H1 (cell line): Measurements from ENCODE around the gene MAPT.

ENCODE experiments used
- ATF3 ChIP-seq: IDR thresholded peaks from 2 replicates; pipeline ENCODE4 v1.6.1; 2011; ENCODE audit warnings: low read depth, mild to moderate bottlenecking, low read length; ENCODE audit not compliant: insufficient read depth
- CTCF ChIP-seq, 3 experiments: IDR thresholded peaks; 1 replicate in 2 of 3; 2 replicates in 1 of 3; pipeline versions ENCODE4 v1.5.1 to v1.6.1; 2011; ENCODE audit warnings: low read length in 3 of 3, mild to moderate bottlenecking in 3 of 3, inconsistent platforms in 2 of 3, low read depth in 1 of 3, moderate library complexity in 1 of 3; ENCODE audit not compliant: insufficient read depth in 1 of 3; ENCODE audit errors: control extremely low read depth in 1 of 3
- GABPA ChIP-seq: IDR thresholded peaks from 2 replicates; pipeline ENCODE4 v1.6.1; 2011; ENCODE audit warnings: mild to moderate bottlenecking, low read length, moderate library complexity, borderline replicate concordance; ENCODE audit not compliant: insufficient read depth
- JUND ChIP-seq: IDR thresholded peaks from 2 replicates; pipeline ENCODE4 v1.6.1; 2011; ENCODE audit warnings: mild to moderate bottlenecking, improper control_type of control experiment, low read length
- MAFK ChIP-seq: IDR thresholded peaks from 2 replicates; pipeline ENCODE4 v1.6.1; 2012; ENCODE audit warnings: low read depth, mild to moderate bottlenecking, improper control_type of control experiment, low read length
- POLR2AphosphoS5 ChIP-seq: IDR thresholded peaks from 2 replicates; pipeline ENCODE4 v1.6.1; 2011; ENCODE audit warnings: low read depth, low read length
- RAD21 ChIP-seq, 2 experiments: IDR thresholded peaks in 1 of 2; conservative IDR thresholded peaks in 1 of 2; 2 replicates each; pipeline ENCODE4 v1.6.1; 2011; ENCODE audit warnings: low read depth in 2 of 2, low read length in 2 of 2, improper control_type of control experiment in 1 of 2, inconsistent platforms in 1 of 2, mild to moderate bottlenecking in 1 of 2, moderate library complexity in 1 of 2
- SP1 ChIP-seq: IDR thresholded peaks from 2 replicates; pipeline ENCODE4 v1.6.1; 2011; ENCODE audit warnings: low read depth, low read length
- TAF1 ChIP-seq: IDR thresholded peaks from 2 replicates; pipeline ENCODE4 v1.6.1; 2011; ENCODE audit warnings: mild to moderate bottlenecking, low read depth, low read length
- TBP ChIP-seq: IDR thresholded peaks from 2 replicates; pipeline ENCODE4 v1.6.1; 2011; ENCODE audit warnings: low read depth, low read length, improper control_type of control experiment
- USF2 ChIP-seq: IDR thresholded peaks from 2 replicates; pipeline ENCODE4 v1.6.1; 2011; ENCODE audit warnings: low read length, improper control_type of control experiment
- ZNF274 ChIP-seq: IDR thresholded peaks from 2 replicates; pipeline ENCODE4 v1.7.0; 2012; ENCODE audit warnings: low read length, borderline replicate concordance; ENCODE audit errors: extremely low read depth

- no peak for TF ChIP-seq CTCF (IDR thresholded peaks at IDR 0.05; ENCODE audit: control extremely low read depth in 1 of 3, insufficient read depth in 1 of 3, low read depth in 1 of 3, low read length in 3 of 3)
- TF ChIP-seq SP1 = no peak
- TF ChIP-seq TBP = no peak
- no peak for TF ChIP-seq JUND
- no peak for TF ChIP-seq MAFK
- TF ChIP-seq RAD21 (IDR thresholded peaks at IDR 0.05 in 1 of 2, conservative IDR thresholded peaks at IDR 0.05 in 1 of 2; ENCODE audit: low read depth in 2 of 2, low read length in 2 of 2) = no peak
- TF ChIP-seq ZNF274 = no peak
- TF ChIP-seq USF2 = no peak
- no peak for TF ChIP-seq GABPA
- TF ChIP-seq POLR2AphosphoS5 = no peak
- no peak for TF ChIP-seq TAF1
- no peak for TF ChIP-seq ATF3
Observed at GRCh38 chr17:45992175-45992574, 97.8 kb downstream of the MAPT start.
